ENCODE measurements around the gene SAV1.

SAV1 gene

GRCh38 chr14:50605766-50606165, 62.3 kb downstream of the SAV1 start:
- no peak for DNase-seq

GRCh38 chr14:50603565-50603964, 64.5 kb downstream of the SAV1 start:
- no peak for DNase-seq

GRCh38 chr14:50602035-50602434, 66.1 kb downstream of the SAV1 start:
- no peak for DNase-seq

DNA sequence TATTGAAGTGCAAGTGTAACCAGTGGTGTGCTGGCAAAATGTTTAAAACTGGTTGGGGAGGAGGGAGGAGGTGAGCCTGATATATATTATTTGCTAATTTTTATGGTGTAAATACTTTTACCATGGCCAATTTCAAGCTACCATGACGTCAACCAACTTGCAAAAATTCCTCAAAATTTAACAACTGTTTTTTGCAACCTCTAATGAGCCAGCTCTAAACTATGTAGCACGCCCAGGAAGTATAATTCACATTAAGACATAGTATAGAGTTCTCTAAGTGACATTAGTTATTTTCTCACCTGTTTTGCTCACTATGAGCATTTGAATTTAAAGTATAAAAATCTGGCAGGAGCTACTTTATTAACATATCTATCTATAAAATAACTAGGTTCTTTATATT, 66.7 kb downstream of the SAV1 start:
- DNase-seq = no peak

GRCh38 chr14:50600849-50601248, 67.3 kb downstream of the SAV1 start:
- no peak for DNase-seq

- no peak for DNase-seq
Measured at GRCh38 chr14:50599700-50600444, 68.2 kb downstream of the SAV1 start.

- no peak for DNase-seq
Measured at GRCh38 chr14:50598765-50599164, 69.3 kb downstream of the SAV1 start.

DNA sequence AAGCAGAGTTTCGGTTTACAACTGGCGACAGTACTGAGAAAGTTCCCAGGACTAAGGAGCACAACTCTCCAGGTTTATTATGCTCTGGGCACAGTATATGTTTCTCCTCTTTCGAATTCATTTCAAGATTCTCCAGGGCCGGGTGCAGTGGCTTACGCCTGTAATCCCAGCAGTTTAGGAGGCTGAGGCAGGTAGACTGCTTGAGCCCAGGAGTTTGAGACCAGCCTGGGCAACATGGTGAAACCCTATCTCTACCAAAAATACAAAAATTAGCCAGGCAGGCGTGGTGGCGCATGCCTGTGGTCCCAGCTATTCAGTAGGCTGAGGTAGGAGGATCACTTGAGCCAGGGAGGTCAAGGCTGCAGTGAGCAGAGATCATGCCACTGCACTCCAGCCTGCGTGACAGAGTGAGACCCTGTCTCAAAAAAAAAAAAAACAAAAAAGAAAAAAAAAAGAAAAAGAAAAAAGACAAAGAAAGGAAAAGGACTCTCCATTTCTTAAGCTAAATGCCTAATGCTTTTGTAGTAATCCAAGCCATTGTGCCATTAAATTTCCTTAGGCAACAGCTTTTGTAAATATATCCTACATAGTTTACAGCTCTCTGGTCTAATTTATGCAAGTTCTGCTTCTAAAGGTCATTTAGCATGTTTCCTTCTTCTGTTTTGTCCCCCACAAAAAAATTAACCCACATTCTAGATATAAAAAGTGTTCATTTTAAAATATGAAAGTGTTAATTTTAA, 73.4 kb downstream of the SAV1 start:
- no peak for DNase-seq

- no peak for DNase-seq
Measured at GRCh38 chr14:50590464-50590863, 77.6 kb downstream of the SAV1 start.
